ENCODE results near the gene ISCA2.

Gene ISCA2

DNA sequence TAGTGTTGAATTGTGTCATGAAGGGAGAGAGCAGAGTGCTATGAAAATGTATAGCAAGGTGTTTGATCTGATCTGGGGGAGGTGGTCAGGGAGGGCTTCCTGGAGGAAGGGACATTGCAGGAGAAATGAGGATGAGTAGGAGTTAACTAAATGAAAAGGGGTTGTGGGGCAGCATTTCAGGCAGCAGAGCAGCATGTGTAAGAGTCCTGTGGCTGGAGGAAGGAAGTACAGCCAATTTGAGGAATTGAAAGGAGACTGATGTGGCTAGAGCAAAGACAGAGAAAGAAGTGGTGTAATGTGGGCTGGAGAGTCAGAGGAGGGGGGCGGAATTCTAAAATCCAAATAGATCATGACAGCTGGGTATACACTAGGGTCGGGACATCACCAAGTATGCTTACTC is 21.0 kb upstream of the ISCA2 start:
- no peak for DNase-seq (ENCODE audit: low read depth)
- TF ChIP-seq, protein P1, sequence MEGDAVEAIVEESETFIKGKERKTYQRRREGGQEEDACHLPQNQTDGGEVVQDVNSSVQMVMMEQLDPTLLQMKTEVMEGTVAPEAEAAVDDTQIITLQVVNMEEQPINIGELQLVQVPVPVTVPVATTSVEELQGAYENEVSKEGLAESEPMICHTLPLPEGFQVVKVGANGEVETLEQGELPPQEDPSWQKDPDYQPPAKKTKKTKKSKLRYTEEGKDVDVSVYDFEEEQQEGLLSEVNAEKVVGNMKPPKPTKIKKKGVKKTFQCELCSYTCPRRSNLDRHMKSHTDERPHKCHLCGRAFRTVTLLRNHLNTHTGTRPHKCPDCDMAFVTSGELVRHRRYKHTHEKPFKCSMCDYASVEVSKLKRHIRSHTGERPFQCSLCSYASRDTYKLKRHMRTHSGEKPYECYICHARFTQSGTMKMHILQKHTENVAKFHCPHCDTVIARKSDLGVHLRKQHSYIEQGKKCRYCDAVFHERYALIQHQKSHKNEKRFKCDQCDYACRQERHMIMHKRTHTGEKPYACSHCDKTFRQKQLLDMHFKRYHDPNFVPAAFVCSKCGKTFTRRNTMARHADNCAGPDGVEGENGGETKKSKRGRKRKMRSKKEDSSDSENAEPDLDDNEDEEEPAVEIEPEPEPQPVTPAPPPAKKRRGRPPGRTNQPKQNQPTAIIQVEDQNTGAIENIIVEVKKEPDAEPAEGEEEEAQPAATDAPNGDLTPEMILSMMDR (IDR thresholded peaks at IDR 0.05; ENCODE audit: control insufficient read depth, extremely low read depth, insufficient read depth): no peak
- no peak overlapping the region for H3K4me3 ChIP-seq (ENCODE audit: low read depth, low read length)

DNA sequence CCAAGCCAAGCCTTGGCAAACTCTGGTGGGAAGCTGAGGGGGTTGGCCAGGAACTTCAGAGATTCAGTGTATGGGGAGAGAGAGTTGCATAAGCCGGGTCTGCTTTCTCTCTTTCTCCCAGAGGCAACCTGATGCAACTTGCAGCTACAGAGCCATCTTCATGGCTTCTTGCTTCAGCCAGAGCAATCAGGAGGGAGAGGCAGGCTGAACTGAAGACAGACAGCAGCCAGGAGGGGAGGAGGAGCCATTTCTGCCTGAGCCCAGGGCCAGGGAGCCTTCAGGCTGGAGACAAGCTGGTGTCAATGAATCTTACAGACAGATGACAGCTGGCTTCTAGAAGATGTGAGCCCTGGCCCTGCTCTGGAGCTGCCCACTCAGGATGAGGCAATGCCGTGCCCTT is 19.2 kb upstream of the ISCA2 start:
- TF ChIP-seq, protein P1 (IDR thresholded peaks at IDR 0.05; ENCODE audit: control insufficient read depth, extremely low read depth, insufficient read depth): no peak
- no peak for DNase-seq (ENCODE audit: low read depth)

DNA sequence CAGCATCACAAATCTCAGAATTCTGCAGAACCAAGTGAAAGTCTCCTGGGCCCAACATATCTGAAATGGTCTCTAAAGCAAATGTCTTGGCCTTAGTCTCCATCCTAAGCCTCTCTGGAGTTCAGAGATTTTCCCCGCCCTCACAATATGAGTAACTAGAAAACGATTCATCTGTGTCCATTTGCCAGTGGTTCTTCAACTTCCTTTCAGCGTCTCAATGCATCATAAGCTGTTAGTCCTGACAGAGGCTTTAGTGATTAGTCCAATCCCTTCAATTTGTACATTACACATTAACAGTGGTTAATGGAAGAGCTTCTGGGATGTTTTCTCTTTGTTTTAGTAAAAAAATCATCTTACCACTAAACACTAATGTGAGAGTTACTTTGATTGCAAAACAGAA is 17.9 kb upstream of the ISCA2 start:
- TF ChIP-seq, protein P1 (IDR thresholded peaks at IDR 0.05; ENCODE audit: control insufficient read depth, extremely low read depth, insufficient read depth): no peak
- no peak for DNase-seq (ENCODE audit: low read depth)
- no peak overlapping the region for H3K4me3 ChIP-seq (ENCODE audit: low read depth, low read length)

More for the DNA sequence above, 19.2 kb upstream of the ISCA2 start:
- no peak overlapping the region for H3K4me3 ChIP-seq (ENCODE audit: low read depth, low read length)

DNA sequence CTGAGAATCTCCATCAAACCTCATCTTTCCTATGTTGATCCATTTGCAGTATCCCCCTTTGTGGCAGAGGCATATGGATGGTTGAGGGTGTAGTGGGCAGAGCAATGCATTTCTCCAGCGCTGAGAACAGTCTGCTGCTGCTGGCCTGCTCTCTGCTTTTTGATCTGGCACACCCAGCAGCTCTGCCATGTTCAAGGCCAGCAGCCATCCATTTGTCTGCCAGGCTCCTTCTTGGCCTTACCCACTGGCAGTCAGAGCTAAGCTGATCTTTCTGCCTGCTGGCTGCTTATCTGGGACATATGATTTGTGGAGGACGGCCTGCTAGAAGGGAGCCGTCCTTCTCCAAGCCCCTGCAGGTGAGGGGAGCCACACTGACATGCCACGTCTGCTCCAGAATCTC is 17.5 kb upstream of the ISCA2 start:
- no peak for DNase-seq (ENCODE audit: low read depth)
- TF ChIP-seq, protein P1 (IDR thresholded peaks at IDR 0.05; ENCODE audit: control insufficient read depth, extremely low read depth, insufficient read depth): no peak

DNA sequence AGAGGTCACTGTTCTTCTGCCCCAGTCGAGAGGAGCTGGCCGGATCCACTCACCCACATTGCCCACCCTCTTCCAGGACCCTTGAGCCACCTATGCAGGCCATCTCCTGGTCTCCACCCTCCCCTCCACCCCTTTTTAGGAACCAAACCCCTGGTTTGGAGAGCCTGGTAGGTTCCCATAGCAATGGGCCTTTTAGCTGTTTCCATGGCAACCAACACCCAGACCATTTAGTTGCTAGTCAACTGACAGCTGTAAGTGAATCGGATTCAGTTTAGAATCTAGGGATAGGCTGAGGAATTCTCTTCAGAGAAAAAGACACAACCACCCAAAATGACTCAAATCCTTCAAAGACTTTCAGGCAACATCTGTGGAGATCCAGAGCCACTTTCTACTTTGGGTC is 17.0 kb upstream of the ISCA2 start:
- no peak for DNase-seq (ENCODE audit: low read depth)
- H3K4me3 ChIP-seq (ENCODE audit: low read depth, low read length): no peak overlapping the region
- TF ChIP-seq, protein P1 (IDR thresholded peaks at IDR 0.05; ENCODE audit: control insufficient read depth, extremely low read depth, insufficient read depth): no peak

More for the DNA sequence above, 17.5 kb upstream of the ISCA2 start:
- no peak overlapping the region for H3K4me3 ChIP-seq (ENCODE audit: low read depth, low read length)

DNA sequence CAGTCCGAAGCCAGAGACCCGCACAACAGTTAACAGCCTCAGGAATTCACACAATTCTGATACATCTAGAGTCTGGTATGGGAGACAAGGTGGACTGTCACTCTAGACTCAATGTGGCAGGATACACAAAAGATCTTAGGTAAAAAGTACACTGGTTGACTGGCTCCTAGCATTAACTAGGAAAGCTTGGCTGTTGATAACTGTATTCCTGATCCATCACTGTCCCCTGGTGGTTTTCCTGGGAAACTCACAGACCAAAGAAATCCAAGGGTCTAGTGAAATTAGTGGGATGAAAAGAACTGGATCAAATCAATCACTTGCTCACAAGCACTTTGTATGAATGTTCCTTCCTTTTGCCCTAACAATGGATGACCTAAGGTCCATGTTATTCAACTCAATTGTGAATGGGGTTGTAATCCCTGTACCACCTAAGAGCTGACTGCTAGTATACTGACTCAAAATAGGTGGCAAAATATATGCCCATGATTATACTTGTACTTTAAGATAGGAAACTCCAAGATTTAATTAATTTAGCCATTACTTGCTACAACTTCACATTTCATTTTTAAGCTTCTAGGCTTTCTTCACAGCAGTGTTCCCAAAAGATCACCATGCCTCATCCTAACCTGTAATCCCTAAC is 14.4 kb upstream of the ISCA2 start:
- no peak for DNase-seq (ENCODE audit: low read depth)
- H3K4me3 ChIP-seq (ENCODE audit: low read depth, low read length): no peak overlapping the region
- TF ChIP-seq, protein P1 (IDR thresholded peaks at IDR 0.05; ENCODE audit: control insufficient read depth, extremely low read depth, insufficient read depth): peak; percentile 81

DNA sequence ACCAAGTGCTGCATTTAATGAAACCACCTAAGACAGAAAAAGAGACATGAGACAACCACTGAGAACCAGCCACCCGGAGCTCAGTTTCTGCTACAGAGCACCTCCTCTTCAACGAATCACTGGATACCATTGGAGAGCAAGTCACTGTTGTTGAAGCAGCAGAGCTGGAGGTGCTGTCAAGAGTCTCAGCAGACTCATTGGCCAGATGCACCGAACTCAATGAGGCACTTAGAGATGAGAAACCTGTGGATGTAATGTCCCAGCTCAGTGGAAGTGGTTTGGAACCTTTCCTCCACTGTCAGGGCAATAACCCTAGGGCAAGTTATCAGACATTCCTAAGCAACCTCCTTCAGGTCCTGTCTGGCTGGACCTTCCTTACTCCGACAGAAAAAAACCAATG is 13.5 kb upstream of the ISCA2 start:
- TF ChIP-seq, protein P1 (IDR thresholded peaks at IDR 0.05; ENCODE audit: control insufficient read depth, extremely low read depth, insufficient read depth): no peak
- no peak for DNase-seq (ENCODE audit: low read depth)

More for the DNA sequence above, 13.5 kb upstream of the ISCA2 start:
- no peak overlapping the region for H3K4me3 ChIP-seq (ENCODE audit: low read depth, low read length)

Data from LNCaP clone FGC (cell line).